ENCODE data around the gene DAPK3. TPM values are rescaled to one million over a fixed set of nuclear protein-coding genes. Genes with fewer than 3 reads are reported as not detected.

DAPK3 gene
- total and polyA plus RNA-seq, 5 donors from 2014 or later: 20.7 to 42.3 (median 27.0) TPM

DNA sequence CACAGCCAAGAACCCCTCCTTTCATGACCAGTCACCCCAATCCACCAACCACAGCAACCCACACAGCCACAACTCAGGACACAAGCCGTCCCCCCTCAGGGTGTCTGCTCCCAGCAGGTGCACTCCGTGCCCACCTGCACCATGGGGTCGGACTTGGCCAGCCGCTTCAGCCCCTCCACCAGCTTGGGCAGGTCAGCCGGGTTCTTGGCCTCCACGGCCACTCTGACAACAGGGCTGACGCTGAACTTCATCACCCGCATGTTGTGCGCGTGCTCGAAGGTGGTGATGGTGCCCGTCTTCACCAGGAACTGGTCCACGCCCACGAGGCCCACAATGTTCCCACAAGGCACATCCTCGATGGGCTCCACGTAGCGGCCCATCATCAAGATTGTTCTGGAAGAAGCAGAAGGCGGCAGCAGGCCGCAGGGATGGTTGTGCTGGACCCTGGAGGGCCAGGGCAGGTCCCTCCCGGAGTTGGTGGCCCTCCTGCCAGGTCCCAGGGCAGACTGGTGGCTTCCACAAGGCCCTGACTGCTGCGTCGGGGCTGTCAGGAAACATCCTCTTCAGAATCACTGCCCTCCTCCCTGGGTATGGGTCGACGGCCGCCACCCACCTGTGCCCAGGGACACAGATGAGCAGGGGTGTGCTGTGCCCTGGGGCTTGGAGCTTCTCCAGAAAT lies 8.9 kb upstream of the DAPK3 start:
- peak overlapping the region in 1 of 3 donors; percentile 80 for H3K27ac Mint-ChIP-seq

GRCh38 chr19:3979289-3979673 lies 8.4 kb upstream of the DAPK3 start:
- Histone ChIP-seq H3K4me3 (ENCODE audit: low read depth, low read length) (no peak overlapping the region), H3K36me3 (ENCODE audit: control insufficient read depth, insufficient read depth, low read length) (peaks cover 89% of the 10 kb centered on the region), H3K27ac (ENCODE audit: insufficient read depth, low read length, poor library complexity, severe bottlenecking) (no peak overlapping the region), H3K27me3 (ENCODE audit: control insufficient read depth, insufficient read depth, low read length) (no peaks in the 10 kb centered on the region), H3K4me1 (ENCODE audit: control insufficient read depth, insufficient read depth, low read length, poor library complexity, severe bottlenecking) (peaks cover 31% of the 10 kb centered on the region), H3K9me3 (ENCODE audit: control insufficient read depth in 2 of 2, low read length in 2 of 2) (no peaks in the 10 kb centered on the region)
- Mint-ChIP-seq H3K4me1 (peaks cover 0 to 27% (median 19%) of the 10 kb centered on the region in 4 donors), H3K27ac (peak overlapping the region in 1 of 3 donors; percentile 80), H3K9me3 (peaks cover 0 to 2% (median 0%) of the 10 kb centered on the region in 7 donors), H3K27me3 (no peaks in the 10 kb centered on the region), H3K4me3 (peak overlapping the region; percentile 21 to 85 (median 53)), H3K36me3 (peaks cover 35% of the 10 kb centered on the region)
- DNase-seq (peak in 1 of 3 donors; percentile 14), ATAC-seq (ENCODE audit: low read depth in 2 of 2) (no peak)

More for the DNA sequence above, 8.9 kb upstream of the DAPK3 start:
- H3K4me1 Mint-ChIP-seq: peaks cover 0 to 33% (median 23%) of the 10 kb centered on the region in 4 donors
- peak overlapping the region; percentile 21 to 85 (median 53) for H3K4me3 Mint-ChIP-seq
- Histone ChIP-seq H3K36me3 (ENCODE audit: control insufficient read depth, insufficient read depth, low read length) (peaks cover 89% of the 10 kb centered on the region), H3K4me1 (ENCODE audit: control insufficient read depth, insufficient read depth, low read length, poor library complexity, severe bottlenecking) (peaks cover 35% of the 10 kb centered on the region), H3K4me3 (ENCODE audit: low read depth, low read length) (no peak overlapping the region), H3K27me3 (ENCODE audit: control insufficient read depth, insufficient read depth, low read length) (no peaks in the 10 kb centered on the region), H3K9me3 (ENCODE audit: control insufficient read depth in 2 of 2, low read length in 2 of 2) (no peaks in the 10 kb centered on the region), H3K27ac (ENCODE audit: insufficient read depth, low read length, poor library complexity, severe bottlenecking) (no peak overlapping the region)
- no peaks in the 10 kb centered on the region for H3K27me3 Mint-ChIP-seq
- H3K36me3 Mint-ChIP-seq: peaks cover 40% of the 10 kb centered on the region
- H3K9me3 Mint-ChIP-seq: peaks cover 0 to 2% (median 0%) of the 10 kb centered on the region in 7 donors
- DNase-seq: peak in 1 of 3 donors; percentile 12
- no peak for ATAC-seq (ENCODE audit: low read depth in 2 of 2)

GRCh38 chr19:3978145-3978544 lies 7.2 kb upstream of the DAPK3 start:
- Mint-ChIP-seq H3K36me3 (peaks cover 24% of the 10 kb centered on the region), H3K27ac (peak overlapping the region in 1 of 3 donors; percentile 32), H3K27me3 (no peaks in the 10 kb centered on the region), H3K9me3 (peaks cover 0 to 2% (median 0%) of the 10 kb centered on the region in 7 donors), H3K4me3 (peak overlapping the region in 2 of 4 donors; percentile 58 to 68), H3K4me1 (peaks cover 0 to 16% (median 9%) of the 10 kb centered on the region in 4 donors)
- no peak for ATAC-seq (ENCODE audit: low read depth in 2 of 2)
- no peak overlapping the region for H3K27ac ChIP-seq (ENCODE audit: insufficient read depth, low read length, poor library complexity, severe bottlenecking)
- peaks cover 20% of the 10 kb centered on the region for H3K4me1 ChIP-seq (ENCODE audit: control insufficient read depth, insufficient read depth, low read length, poor library complexity, severe bottlenecking)
- H3K9me3 ChIP-seq (ENCODE audit: control insufficient read depth in 2 of 2, low read length in 2 of 2): no peaks in the 10 kb centered on the region
- no peak for DNase-seq
- no peak overlapping the region for H3K4me3 ChIP-seq (ENCODE audit: low read depth, low read length)
- no peaks in the 10 kb centered on the region for H3K27me3 ChIP-seq (ENCODE audit: control insufficient read depth, insufficient read depth, low read length)
- peaks cover 79% of the 10 kb centered on the region for H3K36me3 ChIP-seq (ENCODE audit: control insufficient read depth, insufficient read depth, low read length)

- Mint-ChIP-seq H3K4me3 (peak overlapping the region in 3 of 4 donors; percentile 9 to 58 (median 10)), H3K9me3 (peaks cover 0 to 2% (median 0%) of the 10 kb centered on the region in 7 donors), H3K27ac (peak overlapping the region in 1 of 3 donors; percentile 32), H3K4me1 (peaks cover 0 to 13% (median 6%) of the 10 kb centered on the region in 4 donors), H3K27me3 (no peaks in the 10 kb centered on the region), H3K36me3 (peaks cover 19% of the 10 kb centered on the region)
- Histone ChIP-seq H3K4me1 (ENCODE audit: control insufficient read depth, insufficient read depth, low read length, poor library complexity, severe bottlenecking) (peaks cover 15% of the 10 kb centered on the region), H3K27ac (ENCODE audit: insufficient read depth, low read length, poor library complexity, severe bottlenecking) (no peak overlapping the region), H3K36me3 (ENCODE audit: control insufficient read depth, insufficient read depth, low read length) (peaks cover 72% of the 10 kb centered on the region), H3K4me3 (ENCODE audit: low read depth, low read length) (no peak overlapping the region), H3K9me3 (ENCODE audit: control insufficient read depth in 2 of 2, low read length in 2 of 2) (no peaks in the 10 kb centered on the region), H3K27me3 (ENCODE audit: control insufficient read depth, insufficient read depth, low read length) (no peaks in the 10 kb centered on the region)
- DNase-seq (peak in 1 of 3 donors; percentile 21), ATAC-seq (ENCODE audit: low read depth in 2 of 2) (no peak)
These were observed 6.6 kb upstream of the DAPK3 start for GRCh38 chr19:3977242-3978143.

DNA sequence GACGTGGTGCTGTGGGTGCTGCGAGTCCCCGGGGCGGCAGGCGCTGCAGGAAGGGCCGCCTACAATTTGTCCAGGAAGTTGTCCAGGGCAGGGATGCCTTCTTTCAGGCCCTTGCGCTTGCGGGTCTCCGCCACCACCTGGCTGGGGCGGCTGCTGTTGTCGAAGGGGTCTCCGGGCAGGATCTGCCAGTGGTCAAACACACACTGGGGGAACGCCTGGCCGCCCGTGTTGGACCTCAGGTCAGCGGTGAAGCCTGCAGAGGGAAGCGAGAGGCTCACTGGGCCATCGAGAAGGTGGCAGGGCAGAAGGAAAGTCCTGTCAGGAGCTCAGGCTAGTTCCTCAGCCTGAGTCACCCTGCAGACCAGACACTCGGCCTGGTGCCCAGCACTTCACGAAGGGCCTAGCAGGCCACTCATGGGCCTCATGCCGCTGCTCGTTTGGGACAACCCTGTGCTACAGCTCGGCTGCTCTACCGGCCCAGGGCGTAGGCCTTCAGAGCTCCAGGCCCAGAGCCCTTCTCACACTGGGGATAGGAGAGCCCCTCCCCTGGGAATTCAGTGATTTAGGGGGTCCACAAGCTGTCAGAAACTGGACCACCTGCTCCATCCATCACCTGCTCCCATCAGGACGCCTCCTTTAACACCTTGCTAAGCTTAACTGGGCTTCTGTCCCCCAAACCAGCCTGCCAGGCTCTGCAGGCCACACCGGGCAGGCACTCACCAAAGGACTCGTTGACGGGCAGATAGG lies 5.8 kb upstream of the DAPK3 start:
- no peak overlapping the region for H3K27ac ChIP-seq (ENCODE audit: insufficient read depth, low read length, poor library complexity, severe bottlenecking)
- H3K4me3 Mint-ChIP-seq: peak overlapping the region in 1 of 4 donors; percentile 69
- H3K27me3 Mint-ChIP-seq: no peaks in the 10 kb centered on the region
- no peaks in the 10 kb centered on the region for H3K9me3 ChIP-seq (ENCODE audit: control insufficient read depth in 2 of 2, low read length in 2 of 2)
- peaks cover 64% of the 10 kb centered on the region for H3K36me3 ChIP-seq (ENCODE audit: control insufficient read depth, insufficient read depth, low read length)
- no peak overlapping the region for H3K27ac Mint-ChIP-seq
- H3K4me3 ChIP-seq (ENCODE audit: low read depth, low read length): no peak overlapping the region
- H3K4me1 Mint-ChIP-seq: peaks cover 0 to 13% (median 5%) of the 10 kb centered on the region in 4 donors
- H3K36me3 Mint-ChIP-seq: peaks cover 17% of the 10 kb centered on the region
- ATAC-seq (ENCODE audit: low read depth in 2 of 2) (no peak), DNase-seq (peak in 1 of 3 donors; percentile 23)
- H3K27me3 ChIP-seq (ENCODE audit: control insufficient read depth, insufficient read depth, low read length): no peaks in the 10 kb centered on the region
- peaks cover 6% of the 10 kb centered on the region for H3K4me1 ChIP-seq (ENCODE audit: control insufficient read depth, insufficient read depth, low read length, poor library complexity, severe bottlenecking)
- peaks cover 0 to 2% (median 0%) of the 10 kb centered on the region in 7 donors for H3K9me3 Mint-ChIP-seq

GRCh38 chr19:3975637-3976087 lies 4.8 kb upstream of the DAPK3 start:
- peak overlapping the region in 1 of 3 donors; percentile 35 for H3K27ac Mint-ChIP-seq
- DNase-seq: peak in 1 of 3 donors; percentile 21
- peak overlapping the region in 3 of 4 donors; percentile 31 to 69 (median 65) for H3K4me3 Mint-ChIP-seq
- ATAC-seq (ENCODE audit: low read depth in 2 of 2): no peak
- no peak overlapping the region for H3K4me3 ChIP-seq (ENCODE audit: low read depth, low read length)
- peaks cover 0 to 2% (median 0%) of the 10 kb centered on the region in 7 donors for H3K9me3 Mint-ChIP-seq
- H3K27ac ChIP-seq (ENCODE audit: insufficient read depth, low read length, poor library complexity, severe bottlenecking): no peak overlapping the region
- H3K27me3 ChIP-seq (ENCODE audit: control insufficient read depth, insufficient read depth, low read length): no peaks in the 10 kb centered on the region
- H3K9me3 ChIP-seq (ENCODE audit: control insufficient read depth in 2 of 2, low read length in 2 of 2): no peaks in the 10 kb centered on the region
- H3K27me3 Mint-ChIP-seq: no peaks in the 10 kb centered on the region
- H3K36me3 Mint-ChIP-seq: peaks cover 17% of the 10 kb centered on the region
- peaks cover 0 to 19% (median 6%) of the 10 kb centered on the region in 4 donors for H3K4me1 Mint-ChIP-seq
- peaks cover 6% of the 10 kb centered on the region for H3K4me1 ChIP-seq (ENCODE audit: control insufficient read depth, insufficient read depth, low read length, poor library complexity, severe bottlenecking)
- peaks cover 54% of the 10 kb centered on the region for H3K36me3 ChIP-seq (ENCODE audit: control insufficient read depth, insufficient read depth, low read length)

GRCh38 chr19:3975144-3975543 lies 4.2 kb upstream of the DAPK3 start:
- ATAC-seq (ENCODE audit: low read depth in 2 of 2) (no peak), DNase-seq (peak in 1 of 3 donors; percentile 13)
- H3K36me3 Mint-ChIP-seq: peaks cover 17% of the 10 kb centered on the region
- H3K4me1 Mint-ChIP-seq: peaks cover 0 to 24% (median 9%) of the 10 kb centered on the region in 4 donors
- Histone ChIP-seq H3K36me3 (ENCODE audit: control insufficient read depth, insufficient read depth, low read length) (peaks cover 49% of the 10 kb centered on the region), H3K27me3 (ENCODE audit: control insufficient read depth, insufficient read depth, low read length) (no peaks in the 10 kb centered on the region), H3K4me3 (ENCODE audit: low read depth, low read length) (no peak overlapping the region), H3K9me3 (ENCODE audit: control insufficient read depth in 2 of 2, low read length in 2 of 2) (no peaks in the 10 kb centered on the region), H3K4me1 (ENCODE audit: control insufficient read depth, insufficient read depth, low read length, poor library complexity, severe bottlenecking) (peaks cover 11% of the 10 kb centered on the region), H3K27ac (ENCODE audit: insufficient read depth, low read length, poor library complexity, severe bottlenecking) (no peak overlapping the region)
- peaks cover 0 to 2% (median 0%) of the 10 kb centered on the region in 7 donors for H3K9me3 Mint-ChIP-seq
- no peak overlapping the region for H3K27ac Mint-ChIP-seq
- H3K27me3 Mint-ChIP-seq: no peaks in the 10 kb centered on the region
- H3K4me3 Mint-ChIP-seq: peak overlapping the region in 1 of 4 donors; percentile 15

Data from CD4-positive, CD25-positive, alpha-beta regulatory T cell (primary cell).